Lower lobe of right lung (tissue), 2 donors: ENCODE measurements around the gene NCAPD3. TPM values are rescaled to one million over a fixed set of nuclear protein-coding genes. Genes with fewer than 3 reads are reported as not detected.

Source experiments
- ATAC-seq, 2 donors: fragments of 200-7000 bp; cut with Tn5 transposase; one replicate each; pipeline ENCODE4 v1.9.1; 2020 to 2022; ENCODE audit warnings: mild to moderate bottlenecking in 2 of 2, moderate library complexity in 2 of 2
- DNase-seq: peaks from one replicate; pipeline ENCODE4 v3.0.0-alpha.2; 2020
- H3K27ac ChIP-seq: fragments of 200-600 bp; one replicate; pipeline ENCODE4 v1.8.0; 2022
- H3K27me3 ChIP-seq: fragments of 200-600 bp; one replicate; pipeline ENCODE4 v1.8.0; 2022; ENCODE audit warnings: low read depth
- H3K36me3 ChIP-seq: fragments of 200-600 bp; one replicate; pipeline ENCODE4 v1.8.0; 2022; ENCODE audit warnings: mild to moderate bottlenecking
- H3K4me1 ChIP-seq: fragments of 200-600 bp; one replicate; pipeline ENCODE4 v1.8.0; 2022
- H3K4me3 ChIP-seq: fragments of 200-600 bp; one replicate; pipeline ENCODE4 v1.8.0; 2022; ENCODE audit warnings: mild to moderate bottlenecking
- H3K9me3 ChIP-seq: fragments of 200-600 bp; one replicate; pipeline ENCODE4 v1.8.0; 2022
- intact Hi-C: fragments of 100-400 bp; cut with DNase I; formaldehyde crosslinking; loops from one replicate; pipeline ENCODE4 v1.11.0; 2022
- total RNA-seq: library from RNA; stranded (reverse); fragmentation: NEBNext Ultra II Directional; extraction: Animal tissue kit (Norgen Biotek cat#: 25700); gene quantifications from one replicate; pipeline ENCODE4 v1.2.1, GENCODE V29; 2021
- TF ChIP-seq, protein P1 (sequence below): fragments of 200-600 bp; IDR thresholded peaks from one replicate; pipeline ENCODE4 v1.8.0; 2022; ENCODE audit warnings: antibody characterized with exemption, mild to moderate bottlenecking
- donor health status: DM: no; HTN: yes; CAD: no; lungs with severe emphysema.

Gene NCAPD3
- total RNA-seq, 1 donor from 2014 or later: 17.6 TPM

DNA sequence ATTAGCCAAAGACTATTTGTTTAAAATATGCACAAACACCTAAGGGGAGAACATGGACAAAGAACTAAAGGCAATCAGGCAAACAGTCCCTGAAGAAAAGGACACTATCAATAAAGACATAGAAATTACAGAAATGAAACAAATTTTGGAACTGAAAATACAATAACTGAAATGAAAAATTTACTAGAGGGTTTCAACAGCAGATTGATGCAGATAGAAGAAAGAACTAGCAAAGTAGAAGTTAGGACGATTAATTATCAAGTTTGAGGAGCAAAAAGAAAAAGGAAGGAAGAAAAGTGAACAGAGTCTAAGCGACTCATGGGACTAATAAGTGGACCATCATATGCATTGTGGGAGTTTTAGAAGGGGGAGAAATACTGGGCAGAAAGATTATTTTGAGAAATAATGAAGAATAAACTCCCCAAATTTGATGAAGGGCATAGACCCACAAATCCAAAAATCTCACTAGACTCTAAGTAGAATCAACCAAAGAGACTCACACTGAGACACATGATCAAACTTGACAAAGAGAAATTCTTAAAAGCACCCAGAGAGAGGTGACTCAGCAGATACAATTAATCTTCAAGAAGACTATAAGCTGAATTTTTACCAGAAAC lies 92.0 kb downstream of the NCAPD3 start:
- Histone ChIP-seq H3K27me3 (no peaks in the 10 kb centered on the region), H3K27ac (no peak overlapping the region), H3K4me3 (no peak overlapping the region), H3K4me1 (peaks cover 1% of the 10 kb centered on the region), H3K36me3 (no peaks in the 10 kb centered on the region), H3K9me3 (peaks cover 11% of the 10 kb centered on the region)
- ATAC-seq (no peak), DNase-seq (no peak)
- TF ChIP-seq, protein P1, sequence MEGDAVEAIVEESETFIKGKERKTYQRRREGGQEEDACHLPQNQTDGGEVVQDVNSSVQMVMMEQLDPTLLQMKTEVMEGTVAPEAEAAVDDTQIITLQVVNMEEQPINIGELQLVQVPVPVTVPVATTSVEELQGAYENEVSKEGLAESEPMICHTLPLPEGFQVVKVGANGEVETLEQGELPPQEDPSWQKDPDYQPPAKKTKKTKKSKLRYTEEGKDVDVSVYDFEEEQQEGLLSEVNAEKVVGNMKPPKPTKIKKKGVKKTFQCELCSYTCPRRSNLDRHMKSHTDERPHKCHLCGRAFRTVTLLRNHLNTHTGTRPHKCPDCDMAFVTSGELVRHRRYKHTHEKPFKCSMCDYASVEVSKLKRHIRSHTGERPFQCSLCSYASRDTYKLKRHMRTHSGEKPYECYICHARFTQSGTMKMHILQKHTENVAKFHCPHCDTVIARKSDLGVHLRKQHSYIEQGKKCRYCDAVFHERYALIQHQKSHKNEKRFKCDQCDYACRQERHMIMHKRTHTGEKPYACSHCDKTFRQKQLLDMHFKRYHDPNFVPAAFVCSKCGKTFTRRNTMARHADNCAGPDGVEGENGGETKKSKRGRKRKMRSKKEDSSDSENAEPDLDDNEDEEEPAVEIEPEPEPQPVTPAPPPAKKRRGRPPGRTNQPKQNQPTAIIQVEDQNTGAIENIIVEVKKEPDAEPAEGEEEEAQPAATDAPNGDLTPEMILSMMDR: no peak
- intact Hi-C loops: loop anchor here (10.0 kb wide), 1 partner anchor 77 kb away; no protein-coding TSS in a partner anchor

DNA sequence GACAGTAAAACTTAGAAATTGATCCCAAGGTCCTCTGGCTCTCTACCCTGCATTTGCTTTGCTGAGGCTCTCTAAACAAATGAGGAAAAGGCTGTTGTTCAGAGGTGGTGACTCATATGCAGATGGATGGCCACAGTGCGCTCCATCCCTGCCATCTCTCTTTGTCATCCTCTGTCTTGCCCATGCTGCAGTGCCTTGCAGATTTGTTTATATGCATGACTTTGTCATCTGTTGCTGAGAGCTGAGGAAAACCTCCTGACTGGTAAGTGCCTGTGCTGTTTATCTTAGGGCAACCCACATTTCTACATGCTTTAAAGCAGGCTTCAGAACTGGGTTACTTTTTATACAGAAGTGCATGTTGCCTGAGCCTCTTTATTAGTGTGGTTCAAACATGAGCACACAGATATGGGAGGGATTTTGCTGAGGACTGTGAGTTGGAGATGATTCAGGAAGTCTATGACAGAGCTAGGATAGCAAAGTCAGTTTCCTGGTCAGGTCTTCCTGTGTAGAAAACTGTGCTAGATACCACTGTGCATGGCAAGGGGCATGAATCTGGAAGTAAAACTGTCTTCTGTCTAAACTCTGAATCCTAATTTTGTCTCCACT lies 97.4 kb downstream of the NCAPD3 start:
- ATAC-seq (no peak), DNase-seq (no peak)
- no peak overlapping the region for H3K27ac ChIP-seq
- no peaks in the 10 kb centered on the region for H3K36me3 ChIP-seq
- TF ChIP-seq, protein P1: no peak
- H3K27me3 ChIP-seq: peaks cover 11% of the 10 kb centered on the region
- peaks cover under 1% of the 10 kb centered on the region for H3K9me3 ChIP-seq
- H3K4me3 ChIP-seq: no peak overlapping the region
- peaks cover 24% of the 10 kb centered on the region for H3K4me1 ChIP-seq
- intact Hi-C loops: no loop called here

DNA sequence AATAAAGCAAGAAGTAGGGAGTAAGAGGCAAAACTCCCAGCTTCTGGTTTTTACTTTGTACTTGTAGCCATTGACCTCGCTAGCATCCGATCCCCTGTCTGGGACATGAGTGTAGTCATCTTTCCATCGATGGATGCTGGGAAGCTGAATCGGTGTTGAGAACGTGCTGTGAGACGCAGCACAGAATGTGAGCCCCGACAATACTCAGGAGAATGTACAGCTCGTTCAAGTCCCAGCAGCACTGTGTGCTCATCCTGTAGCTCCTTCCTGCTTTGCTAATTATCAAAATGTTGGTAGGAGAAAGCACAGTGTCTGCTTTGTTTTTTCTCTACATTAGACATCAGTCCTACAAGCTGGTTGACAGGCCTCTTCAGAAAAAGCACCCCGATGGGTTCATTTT lies 98.3 kb downstream of the NCAPD3 start:
- Histone ChIP-seq H3K9me3 (no peaks in the 10 kb centered on the region), H3K4me3 (peak overlapping the region; percentile 41), H3K36me3 (no peaks in the 10 kb centered on the region), H3K27ac (peak overlapping the region; percentile 61), H3K27me3 (peaks cover 11% of the 10 kb centered on the region), H3K4me1 (peaks cover 24% of the 10 kb centered on the region)
- no peak for DNase-seq
- ATAC-seq: no peak
- intact Hi-C loops: no loop called here
- TF ChIP-seq, protein P1: no peak

DNA sequence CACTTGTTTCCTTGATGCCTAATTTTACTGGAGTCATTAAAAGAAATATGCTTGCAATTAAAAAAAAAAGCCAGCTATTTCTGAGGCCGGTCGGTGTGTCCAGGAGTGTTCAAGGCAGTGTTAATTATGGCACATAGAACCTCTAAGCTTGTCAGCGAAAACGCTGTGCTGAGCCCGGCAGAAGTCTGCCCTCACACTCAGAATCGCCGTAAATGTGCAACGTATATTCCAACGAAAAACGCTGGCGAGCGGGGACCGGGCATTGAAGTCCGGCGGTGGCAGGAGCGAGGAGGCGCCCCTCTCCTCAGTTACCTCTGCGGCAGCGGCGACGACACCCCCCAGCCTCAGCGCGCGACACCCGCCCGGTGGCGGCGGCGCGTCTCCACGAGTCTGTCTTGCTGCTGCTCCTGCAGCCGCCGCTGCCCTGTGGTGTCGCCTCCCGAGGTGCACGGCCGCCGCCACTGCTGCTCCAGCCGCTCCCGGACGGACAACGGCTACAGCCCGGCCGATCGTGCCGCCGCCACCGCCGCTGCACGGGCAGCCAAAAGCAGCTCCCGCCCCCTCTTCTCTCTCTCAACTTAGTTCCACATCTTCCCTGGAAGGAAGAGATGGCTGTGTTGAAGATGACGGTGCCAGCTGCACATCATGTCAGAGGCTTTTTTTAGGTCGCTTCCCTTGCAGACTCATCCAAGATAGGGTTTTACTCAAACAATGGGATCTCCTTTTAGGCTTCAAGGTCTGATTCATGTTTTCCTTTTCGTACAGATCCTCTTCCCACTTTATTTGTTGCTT lies 98.9 kb downstream of the NCAPD3 start:
- ATAC-seq (peak; percentile 60 to 63), DNase-seq (peak; percentile 46)
- Histone ChIP-seq H3K4me3 (peak overlapping the region; percentile 41), H3K4me1 (peaks cover 24% of the 10 kb centered on the region), H3K36me3 (no peaks in the 10 kb centered on the region), H3K27ac (peak overlapping the region; percentile 61), H3K27me3 (peaks cover 11% of the 10 kb centered on the region), H3K9me3 (no peaks in the 10 kb centered on the region)
- intact Hi-C loops: no loop called here
- TF ChIP-seq, protein P1: no peak

DNA sequence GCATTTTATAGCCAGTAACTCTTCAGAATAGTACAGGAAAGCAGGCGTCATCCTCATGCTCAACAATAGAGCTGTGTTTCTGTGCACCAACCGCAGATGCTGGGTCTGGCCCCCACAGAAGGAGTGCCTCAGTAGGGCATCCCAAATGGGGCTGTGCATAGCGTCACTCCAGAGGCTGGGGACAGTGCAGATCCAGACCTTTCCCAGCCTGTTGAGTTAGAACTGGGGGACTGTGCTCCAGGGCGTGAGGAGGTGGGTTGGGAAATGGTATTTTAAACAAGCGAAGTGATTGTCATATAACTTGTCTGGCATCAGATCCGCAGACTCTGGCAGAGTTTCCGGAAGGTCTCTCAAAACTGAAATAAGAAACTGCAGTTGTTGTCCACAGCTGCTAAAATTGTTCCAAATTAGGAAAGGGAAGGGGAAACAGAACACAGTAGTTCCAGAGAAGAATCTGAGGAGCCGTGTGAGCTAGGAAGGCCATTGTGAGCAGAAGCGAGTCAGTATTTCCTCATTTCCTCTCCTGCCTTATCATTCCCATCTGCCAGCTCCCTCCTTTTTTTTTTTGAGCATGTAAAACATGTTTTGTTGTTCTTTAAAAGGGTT lies 102.7 kb downstream of the NCAPD3 start:
- H3K4me3 ChIP-seq: peak overlapping the region; percentile 21
- H3K36me3 ChIP-seq: no peaks in the 10 kb centered on the region
- intact Hi-C loops: no loop called here
- TF ChIP-seq, protein P1: no peak
- H3K27ac ChIP-seq: peak overlapping the region; percentile 73
- peaks cover 11% of the 10 kb centered on the region for H3K27me3 ChIP-seq
- H3K9me3 ChIP-seq: no peaks in the 10 kb centered on the region
- DNase-seq: no peak
- ATAC-seq: peak in 1 of 2 donors; percentile 60
- peaks cover 15% of the 10 kb centered on the region for H3K4me1 ChIP-seq
